ENCODE data around the gene C1orf216.
"Not testable (repeated sequence)": the region's sequence is repeated elsewhere in the genome, so short reads cannot be mapped to it uniquely, and the experiment has no call there.

Gene C1orf216

GRCh38 chr1:35718492-35719336 is at the start of gene C1orf216:
C1orf216 (minus strand) TSS chr1:35718884; CDS start chr1:35716321, 2,563 bp downstream.
- DNase-seq (ENCODE audit: low spot score) = peak; percentile 75

- DNase-seq (ENCODE audit: low spot score) = no peak
These were observed 45.6 kb upstream of the C1orf216 start for GRCh38 chr1:35764283-35764682.

- no peak for DNase-seq (ENCODE audit: low spot score)
These were observed 44.5 kb upstream of the C1orf216 start for GRCh38 chr1:35763201-35763600.

GRCh38 chr1:35762141-35762540 is 43.5 kb upstream of the C1orf216 start:
- DNase-seq (ENCODE audit: low spot score) = no peak

- DNase-seq (ENCODE audit: low spot score) = no peak
These were observed 37.4 kb upstream of the C1orf216 start for GRCh38 chr1:35756064-35756463.

- DNase-seq (ENCODE audit: low spot score) = no peak
These were observed 35.1 kb upstream of the C1orf216 start for GRCh38 chr1:35753626-35754260.

- DNase-seq (ENCODE audit: low spot score) = no peak
These were observed 29.6 kb upstream of the C1orf216 start for GRCh38 chr1:35748326-35748725.

GRCh38 chr1:35745124-35745730 is 26.5 kb upstream of the C1orf216 start:
- no peak for DNase-seq (ENCODE audit: low spot score)

- no peak for DNase-seq (ENCODE audit: low spot score)
These were observed 18.4 kb upstream of the C1orf216 start for GRCh38 chr1:35737120-35737519.

- DNase-seq (ENCODE audit: low spot score) = no peak
These were observed 8.9 kb upstream of the C1orf216 start for GRCh38 chr1:35727434-35728040.

GRCh38 chr1:35726450-35727433 is 8.1 kb upstream of the C1orf216 start:
- DNase-seq (ENCODE audit: low spot score) = peak; percentile 53

GRCh38 chr1:35725596-35725995 is 6.9 kb upstream of the C1orf216 start:
- DNase-seq (ENCODE audit: low spot score) = no peak

GRCh38 chr1:35717911-35718476 is 690 bp downstream of the C1orf216 start:
- DNase-seq (ENCODE audit: low spot score) = peak; percentile 29

- DNase-seq (ENCODE audit: low spot score) = peak; percentile 61
These were observed 3.1 kb downstream of the C1orf216 start for GRCh38 chr1:35715568-35716002.

- DNase-seq (ENCODE audit: low spot score) = no peak
These were observed 3.6 kb downstream of the C1orf216 start for GRCh38 chr1:35714921-35715567.

GRCh38 chr1:35711098-35711497 is 7.6 kb downstream of the C1orf216 start:
- DNase-seq (ENCODE audit: low spot score) = not testable (repeated sequence)

- DNase-seq (ENCODE audit: low spot score) = no peak
These were observed 9.7 kb downstream of the C1orf216 start for GRCh38 chr1:35708952-35709351.

GRCh38 chr1:35708441-35708921 is 10.2 kb downstream of the C1orf216 start:
- no peak for DNase-seq (ENCODE audit: low spot score)

- peak; percentile 18 for DNase-seq (ENCODE audit: low spot score)
These were observed 10.9 kb downstream of the C1orf216 start for GRCh38 chr1:35707601-35708440.

Measured in SW480 (cell line).